HG03460 (cell line): ENCODE results near the gene SEZ6.

Experiments
- ATAC-seq: cut with Tn5 transposase; IDR thresholded peaks from one replicate; pipeline ENCODE4 v1.9.1; 2021; ENCODE audit not compliant: unreplicated experiment

Gene SEZ6

DNA sequence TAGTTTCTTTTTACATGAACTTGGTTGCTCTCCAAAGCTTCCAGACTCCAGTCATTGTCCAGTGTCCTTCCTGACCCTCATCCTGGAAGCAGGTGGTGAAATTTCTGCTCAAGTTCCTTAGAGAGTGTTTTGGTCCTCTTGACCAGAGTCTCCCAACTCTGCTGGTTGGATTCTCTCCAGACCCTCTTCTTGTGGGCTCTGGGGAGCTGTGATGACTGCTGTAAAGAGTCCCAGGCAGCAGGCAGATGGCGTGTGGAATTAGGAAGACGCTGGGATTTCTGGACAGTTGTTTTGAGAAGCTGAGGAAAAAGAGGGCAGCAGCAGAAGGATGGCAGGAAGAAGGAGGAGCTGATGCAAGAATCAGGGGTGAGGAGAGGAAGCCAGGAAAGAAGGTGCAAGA, 1.6 kb upstream of the SEZ6 start:
- ATAC-seq = no peak

DNA sequence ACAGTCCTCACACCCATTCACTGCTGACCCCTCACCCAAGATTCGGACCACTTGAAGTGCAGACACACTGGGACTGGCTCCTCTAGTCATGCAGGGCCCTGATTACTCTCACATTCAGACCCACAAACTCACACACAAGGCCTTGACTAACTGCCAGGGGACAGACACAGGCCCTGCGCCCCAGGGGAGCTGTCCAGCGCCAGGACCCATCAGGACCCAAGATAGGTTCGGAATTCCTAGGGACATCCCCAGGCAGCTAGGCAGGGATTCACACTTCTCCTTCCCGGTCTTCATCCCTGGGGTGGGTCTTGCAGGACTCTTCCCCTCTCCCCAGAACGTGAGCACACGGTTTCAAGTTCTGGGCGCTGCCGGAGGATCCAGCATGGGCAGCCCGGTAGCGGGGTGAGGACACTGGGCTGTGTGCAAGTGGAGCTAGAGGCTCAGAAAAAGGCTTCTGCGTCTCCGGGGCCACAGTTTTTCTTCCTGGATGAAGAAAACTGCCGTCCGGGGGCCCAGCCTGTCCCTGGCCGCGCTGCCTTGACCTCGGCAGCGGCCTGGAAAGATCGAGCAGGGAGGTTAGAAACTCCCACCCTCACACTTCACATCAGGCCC, 1.6 kb downstream of the SEZ6 start:
- no peak for ATAC-seq

DNA sequence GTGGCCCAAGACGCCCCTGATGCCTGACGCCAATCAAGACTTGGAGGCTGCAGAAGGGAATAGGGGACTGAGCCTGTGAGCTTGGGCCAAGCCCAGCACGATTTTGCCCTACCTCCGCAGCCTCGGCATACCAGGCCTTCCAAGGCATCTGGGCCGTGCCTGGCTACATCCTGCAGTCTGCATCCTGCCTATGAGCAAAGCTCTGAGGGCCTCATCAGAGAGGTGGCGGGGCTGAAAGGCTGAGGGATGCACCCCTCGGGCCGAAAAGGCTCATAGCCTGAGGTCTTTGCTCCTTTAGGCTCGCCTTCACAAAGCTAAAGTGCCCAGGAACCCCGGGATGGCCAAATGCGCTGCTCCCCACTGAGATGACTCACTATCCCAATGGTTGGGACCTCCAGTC, 2.5 kb downstream of the SEZ6 start:
- no peak for ATAC-seq

DNA sequence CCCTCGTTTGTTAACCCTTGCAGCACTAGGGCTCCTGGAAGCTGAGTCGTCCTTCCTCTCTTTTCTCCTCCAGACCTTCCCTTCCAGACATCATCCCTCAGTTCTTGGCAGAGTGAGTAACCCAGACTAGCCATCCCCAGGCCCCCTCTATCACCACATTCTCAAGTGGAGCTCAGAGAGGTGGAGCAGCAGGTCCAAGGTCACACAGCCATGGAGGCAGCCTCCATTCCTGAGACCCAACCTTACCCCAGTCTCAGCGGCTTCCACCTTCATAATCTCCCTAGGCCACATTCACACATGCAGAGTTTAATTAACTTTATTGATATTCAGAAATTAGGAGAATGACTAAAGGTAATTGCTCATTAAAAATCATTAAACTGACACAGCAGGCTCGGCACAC, 3.0 kb downstream of the SEZ6 start:
- no peak for ATAC-seq

DNA sequence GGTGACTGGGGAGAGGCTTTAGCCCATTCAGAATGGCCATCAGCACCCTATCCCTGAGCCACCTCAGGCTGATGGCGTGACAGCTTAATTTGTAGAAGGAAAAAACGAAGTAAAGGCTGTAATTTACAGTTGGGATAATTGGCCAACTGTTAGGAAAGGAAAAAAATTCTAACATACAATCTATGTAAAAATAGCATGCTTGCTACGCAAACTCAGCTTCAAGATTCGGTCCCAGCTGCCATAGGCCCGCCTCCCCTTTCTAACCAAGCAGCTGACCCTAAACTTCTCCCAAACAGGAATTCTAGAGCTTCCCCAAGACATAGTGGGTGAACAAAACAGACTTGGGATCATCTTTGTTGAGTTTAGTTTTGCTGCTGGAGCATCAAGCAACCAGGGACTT, 4.9 kb downstream of the SEZ6 start:
- ATAC-seq = no peak

DNA sequence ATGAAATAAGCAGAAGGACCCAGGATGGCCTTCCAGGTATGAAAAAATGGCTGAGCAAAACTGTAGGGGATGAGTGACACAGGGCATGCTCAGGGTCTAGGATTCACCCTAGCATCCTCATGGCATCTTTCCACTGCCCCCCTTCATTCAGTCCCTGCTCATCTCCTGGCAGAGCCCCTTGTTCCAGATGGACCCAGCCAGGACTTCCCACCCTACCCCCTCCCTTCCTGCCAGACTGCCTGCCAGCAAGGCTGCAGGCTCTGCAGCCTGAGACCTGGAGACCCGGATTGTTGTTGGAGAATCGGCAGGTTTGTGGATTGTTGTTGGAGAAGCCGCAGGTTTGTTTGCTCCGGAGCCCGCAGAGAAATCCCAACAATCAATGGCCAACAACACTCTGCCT, 6.6 kb downstream of the SEZ6 start:
- no peak for ATAC-seq

DNA sequence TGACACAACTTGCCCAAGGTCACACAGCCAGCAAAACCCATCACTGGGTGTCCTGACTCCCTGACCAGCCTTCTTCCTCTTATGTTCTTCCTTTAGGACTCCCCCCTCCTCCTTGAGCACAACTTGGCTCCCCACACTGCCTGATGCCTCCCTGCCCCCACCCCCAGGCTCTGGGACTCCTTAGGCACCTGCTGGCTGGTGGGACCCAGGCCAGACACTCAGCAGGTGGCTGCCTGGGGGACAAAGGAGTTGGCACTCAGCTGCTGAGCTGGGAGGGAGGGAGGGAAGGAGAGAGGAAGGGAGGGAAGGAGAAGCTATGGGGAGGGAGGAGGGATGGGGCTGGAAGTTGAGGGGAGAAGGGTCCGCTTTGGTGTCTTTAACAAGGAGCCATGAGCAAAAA, 8.0 kb downstream of the SEZ6 start:
- no peak for ATAC-seq

DNA sequence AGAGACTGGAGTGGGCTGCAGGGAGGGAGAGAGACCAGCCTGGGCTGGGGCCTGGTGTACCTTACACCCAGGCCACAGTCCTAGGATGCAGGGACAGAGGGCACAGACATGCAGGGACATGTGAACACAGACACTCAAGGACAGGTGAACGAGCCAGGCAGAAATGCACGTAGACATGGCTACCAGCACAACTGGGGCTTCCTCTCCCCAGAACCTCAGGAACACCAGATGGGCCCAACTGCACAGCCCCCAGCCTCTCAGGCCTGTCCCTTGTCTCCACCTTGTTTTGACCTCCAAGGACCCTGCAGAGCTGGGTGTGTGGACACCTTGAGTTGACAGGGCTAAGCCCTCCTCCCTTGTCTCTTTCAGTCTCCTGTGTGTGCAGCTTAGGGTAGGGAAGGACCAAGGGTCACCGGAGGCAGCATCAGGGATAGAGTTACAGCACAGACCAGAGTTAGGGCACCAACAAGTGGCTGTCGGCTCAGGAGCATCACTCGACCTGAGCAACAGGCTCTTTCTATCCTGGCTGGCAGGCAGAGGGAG, 9.2 kb downstream of the SEZ6 start:
- no peak for ATAC-seq

DNA sequence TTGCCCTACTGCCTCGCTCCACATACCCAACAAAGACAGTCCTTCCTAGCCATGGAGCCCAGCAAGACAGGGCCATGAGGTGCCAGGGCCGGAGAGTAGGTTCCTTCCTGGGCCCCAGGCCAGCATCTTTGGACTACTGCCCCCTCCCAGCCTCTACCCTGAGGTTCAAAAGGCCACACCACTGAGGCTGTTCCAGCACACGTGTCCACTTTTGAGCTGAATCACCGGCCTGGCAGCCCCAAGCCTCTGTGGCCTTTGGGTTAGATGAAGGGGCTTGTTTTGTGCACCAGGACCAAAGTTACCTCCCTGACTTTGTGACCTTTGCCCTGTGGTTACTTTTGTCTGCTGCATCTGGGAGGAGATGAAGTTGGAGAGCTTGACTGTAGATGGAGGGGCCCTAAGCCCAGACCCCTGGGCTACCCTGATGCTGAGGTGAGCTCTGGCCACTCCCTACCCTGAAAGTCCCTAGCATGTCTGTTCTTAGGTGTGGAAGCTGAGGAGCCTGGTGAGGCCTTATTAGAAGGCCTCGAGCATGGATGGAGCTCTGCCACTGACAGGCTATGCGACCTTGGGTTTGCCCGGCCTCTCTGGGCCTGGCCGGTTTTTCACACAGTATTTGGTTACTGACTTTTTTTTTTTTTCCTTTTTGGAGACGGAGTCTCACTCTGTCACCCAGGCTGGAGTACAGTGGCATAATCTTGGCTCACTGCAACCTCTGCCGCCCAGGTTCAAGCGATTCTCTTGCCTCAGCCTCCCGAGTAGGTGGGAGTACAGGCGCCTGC, 12.0 kb downstream of the SEZ6 start:
- ATAC-seq = no peak

DNA sequence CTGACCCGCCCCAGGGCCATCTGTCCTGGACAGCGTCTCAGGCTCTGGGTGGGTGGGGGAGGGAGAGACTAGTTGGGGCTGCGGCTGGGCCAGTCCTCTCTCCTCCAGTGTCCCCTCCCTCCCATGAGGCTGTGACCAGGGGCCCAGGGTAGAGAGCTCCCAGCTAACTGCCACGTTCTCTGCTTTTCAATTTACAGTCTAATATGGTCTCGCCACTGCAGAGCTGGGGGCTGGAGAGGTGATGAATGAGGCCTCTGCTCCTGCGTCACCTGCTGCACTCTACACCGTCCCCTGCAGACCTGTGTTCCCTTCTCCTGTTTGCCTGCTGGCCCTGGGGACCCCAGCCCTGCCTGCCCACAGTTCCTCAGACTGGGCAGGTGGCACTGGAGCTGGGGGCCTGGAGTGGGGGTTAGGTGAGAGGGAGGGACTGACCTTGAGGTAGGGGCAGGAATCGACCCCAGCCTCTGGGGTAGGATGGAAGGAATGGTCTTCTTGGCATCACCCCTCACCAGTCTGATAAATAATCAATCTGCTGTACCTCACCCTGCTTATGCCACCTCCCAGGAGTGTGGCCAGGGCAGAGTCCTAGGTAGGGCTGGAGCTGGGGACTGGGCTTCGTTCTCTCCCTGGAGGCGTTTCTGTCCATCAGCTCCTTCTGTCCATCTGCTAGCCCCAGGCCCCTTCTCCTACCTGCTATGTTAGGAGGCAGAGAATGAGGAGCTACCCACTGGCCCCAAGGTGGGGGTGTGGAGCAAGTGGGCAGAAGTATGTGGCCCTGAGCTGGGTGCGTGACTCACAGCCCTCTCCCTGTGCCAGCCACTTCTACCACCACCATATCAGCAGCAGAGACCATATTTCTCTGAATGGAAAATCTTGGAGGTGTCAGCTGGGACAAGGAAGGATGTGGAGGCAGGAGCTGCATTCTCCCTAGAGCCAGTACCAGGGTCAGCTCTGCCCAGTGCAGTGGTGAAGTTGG, 12.9 kb downstream of the SEZ6 start:
- no peak for ATAC-seq

DNA sequence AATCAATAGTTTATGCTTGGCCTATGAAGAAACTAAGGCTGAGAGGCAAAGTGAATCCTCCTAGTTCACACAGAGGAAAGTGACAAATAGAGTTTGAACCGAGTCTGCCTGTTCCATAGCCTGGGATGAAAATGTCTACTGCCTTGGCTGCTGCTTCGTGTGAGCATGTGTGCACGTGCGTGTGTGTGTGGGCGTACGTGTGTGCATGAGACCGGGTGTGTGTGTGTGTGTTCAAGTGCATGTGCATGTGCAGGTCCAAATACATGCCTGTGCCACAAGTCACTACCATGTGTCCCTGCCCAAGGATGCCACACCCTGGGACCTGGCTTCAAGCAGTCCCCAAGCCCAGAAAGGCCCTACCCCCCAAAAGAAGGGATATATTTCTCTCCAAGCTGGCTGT, 13.6 kb downstream of the SEZ6 start:
- no peak for ATAC-seq

DNA sequence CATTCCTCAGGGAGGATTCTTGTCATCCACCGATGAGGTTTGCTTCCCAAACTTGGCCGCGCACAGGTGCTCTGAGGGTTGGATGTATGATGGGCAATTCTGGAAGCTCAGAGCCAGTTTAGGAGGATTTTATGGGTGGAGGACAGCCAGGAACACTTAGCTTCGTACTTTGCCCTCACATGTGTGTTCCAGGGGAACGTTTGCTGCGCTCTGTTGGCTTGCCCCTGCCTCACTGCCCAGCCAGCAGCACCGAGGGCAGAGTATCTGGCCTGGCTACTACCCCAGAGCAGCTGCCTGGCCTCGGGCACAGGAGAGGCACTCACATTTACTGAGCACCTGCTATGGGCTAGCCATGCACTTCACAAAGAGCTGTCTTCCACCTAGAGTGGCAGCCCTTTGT, 14.1 kb downstream of the SEZ6 start:
- ATAC-seq = no peak

DNA sequence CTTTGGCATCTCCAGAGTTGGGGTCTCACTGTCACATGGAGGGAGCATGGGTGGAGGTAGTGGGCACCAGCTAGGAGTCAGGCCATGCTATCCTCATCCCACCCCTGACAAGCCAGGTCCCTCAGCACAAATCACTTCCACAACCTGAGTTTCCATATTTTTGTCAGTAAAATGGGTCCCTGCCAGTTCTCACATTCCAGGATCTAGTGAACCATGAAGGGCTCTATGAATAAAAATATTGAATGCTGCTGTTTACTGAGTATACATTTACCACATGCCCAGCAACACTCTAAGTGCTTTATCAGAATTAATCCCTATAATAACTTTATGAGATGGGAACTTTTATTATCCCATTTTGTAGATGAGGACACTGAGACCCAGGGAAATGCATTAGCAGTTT, 16.8 kb downstream of the SEZ6 start:
- ATAC-seq = no peak

DNA sequence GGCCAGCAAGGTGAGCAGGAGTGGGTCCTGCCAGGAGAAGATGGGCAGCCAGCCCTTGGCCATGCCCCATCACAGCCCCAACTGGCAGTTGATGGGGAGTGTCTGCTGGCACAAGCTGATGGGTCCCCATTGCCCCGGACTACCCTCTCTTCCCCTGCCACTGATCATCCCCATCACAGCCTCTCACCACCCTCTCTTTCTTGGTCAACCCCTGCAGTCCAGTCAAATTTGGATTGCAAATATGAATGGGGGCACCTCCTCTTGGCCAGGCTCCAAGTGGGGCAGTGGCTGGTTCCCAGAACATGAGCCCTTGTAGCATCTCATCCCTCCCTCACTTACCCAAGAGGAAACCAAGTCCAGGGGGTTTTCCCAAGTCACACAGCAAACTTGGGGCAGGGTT, 17.4 kb downstream of the SEZ6 start:
- ATAC-seq = no peak

DNA sequence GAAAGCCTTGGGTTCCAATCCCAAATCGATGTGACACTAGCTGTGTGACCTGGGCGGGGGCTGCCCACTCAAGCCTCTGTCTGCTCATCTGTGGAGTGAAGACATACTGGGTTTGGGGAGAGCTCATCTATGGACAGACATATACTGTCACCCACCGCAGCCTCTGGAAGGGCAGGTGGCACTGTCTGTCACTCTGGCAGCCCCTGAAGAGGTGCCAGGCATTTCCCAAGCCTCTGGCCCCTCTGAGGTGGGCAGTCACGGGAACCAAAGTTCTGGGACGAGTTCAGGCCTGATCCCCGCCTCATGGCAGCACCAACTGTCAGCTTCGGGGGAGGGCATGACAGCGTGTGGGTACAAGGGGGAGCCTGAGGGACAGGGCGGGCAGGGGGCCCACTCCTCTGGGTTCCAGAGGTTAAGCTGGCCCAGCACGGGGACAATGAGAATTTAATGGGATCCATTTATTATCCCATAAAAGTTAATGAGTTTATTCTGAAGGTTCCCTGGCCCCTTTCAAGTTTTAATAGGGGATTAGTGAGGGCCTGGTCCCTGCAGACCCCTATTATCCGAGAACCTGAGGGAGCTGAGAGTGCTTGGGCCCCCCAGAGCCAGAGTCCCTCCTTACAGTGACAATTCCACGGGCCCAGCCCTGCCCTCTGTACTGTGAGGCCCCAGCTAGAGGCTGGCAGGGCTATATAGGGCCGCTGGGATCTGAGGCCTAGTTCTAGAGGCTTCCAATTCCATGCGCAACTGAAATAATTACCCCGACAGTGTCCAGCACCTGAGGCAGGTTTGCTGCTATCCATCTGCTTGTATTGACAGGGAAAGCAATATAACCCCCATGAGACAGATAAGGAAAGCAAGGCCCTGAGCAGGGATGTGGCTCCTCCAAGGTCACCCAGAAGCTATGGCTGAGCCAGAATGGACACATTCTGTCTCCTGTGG, 18.8 kb downstream of the SEZ6 start:
- no peak for ATAC-seq

DNA sequence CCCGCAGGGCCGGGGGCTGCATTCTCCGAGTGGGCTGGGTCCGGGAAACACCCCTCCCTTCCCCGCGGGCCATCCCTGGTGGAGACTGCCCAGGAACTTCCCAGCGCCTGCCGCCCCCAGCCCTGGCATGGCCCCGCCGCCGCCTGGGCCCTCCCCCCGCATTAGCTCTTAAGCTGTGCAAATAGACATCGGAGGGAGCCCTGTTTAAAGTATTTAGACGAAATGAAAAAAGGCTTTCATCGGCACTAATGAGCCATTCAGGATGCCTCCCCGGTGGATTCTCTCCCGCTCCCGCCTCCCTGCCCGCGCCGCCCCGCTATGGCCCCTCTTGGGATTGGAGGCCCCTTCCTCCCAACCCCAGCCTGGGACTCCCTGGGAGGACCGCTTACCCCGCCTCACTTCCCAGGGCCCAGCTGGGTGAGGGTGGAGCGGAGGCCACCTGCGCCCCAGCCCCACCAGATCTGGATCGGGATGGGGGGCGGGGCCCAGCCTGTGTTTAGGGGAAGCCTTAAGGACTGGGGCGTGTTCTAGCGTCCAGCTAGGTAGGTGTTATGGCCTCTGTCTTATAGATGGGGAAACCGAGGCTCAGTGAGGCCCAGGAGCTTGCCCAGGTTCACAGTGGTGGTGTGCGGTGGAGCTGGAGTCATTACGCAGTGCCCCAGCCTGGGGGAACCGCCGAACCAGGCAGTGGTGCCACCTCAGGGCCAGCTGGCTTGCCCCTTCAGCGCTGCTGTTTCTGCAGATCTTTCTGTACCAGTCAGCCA, 19.7 kb downstream of the SEZ6 start:
- ATAC-seq = no peak

DNA sequence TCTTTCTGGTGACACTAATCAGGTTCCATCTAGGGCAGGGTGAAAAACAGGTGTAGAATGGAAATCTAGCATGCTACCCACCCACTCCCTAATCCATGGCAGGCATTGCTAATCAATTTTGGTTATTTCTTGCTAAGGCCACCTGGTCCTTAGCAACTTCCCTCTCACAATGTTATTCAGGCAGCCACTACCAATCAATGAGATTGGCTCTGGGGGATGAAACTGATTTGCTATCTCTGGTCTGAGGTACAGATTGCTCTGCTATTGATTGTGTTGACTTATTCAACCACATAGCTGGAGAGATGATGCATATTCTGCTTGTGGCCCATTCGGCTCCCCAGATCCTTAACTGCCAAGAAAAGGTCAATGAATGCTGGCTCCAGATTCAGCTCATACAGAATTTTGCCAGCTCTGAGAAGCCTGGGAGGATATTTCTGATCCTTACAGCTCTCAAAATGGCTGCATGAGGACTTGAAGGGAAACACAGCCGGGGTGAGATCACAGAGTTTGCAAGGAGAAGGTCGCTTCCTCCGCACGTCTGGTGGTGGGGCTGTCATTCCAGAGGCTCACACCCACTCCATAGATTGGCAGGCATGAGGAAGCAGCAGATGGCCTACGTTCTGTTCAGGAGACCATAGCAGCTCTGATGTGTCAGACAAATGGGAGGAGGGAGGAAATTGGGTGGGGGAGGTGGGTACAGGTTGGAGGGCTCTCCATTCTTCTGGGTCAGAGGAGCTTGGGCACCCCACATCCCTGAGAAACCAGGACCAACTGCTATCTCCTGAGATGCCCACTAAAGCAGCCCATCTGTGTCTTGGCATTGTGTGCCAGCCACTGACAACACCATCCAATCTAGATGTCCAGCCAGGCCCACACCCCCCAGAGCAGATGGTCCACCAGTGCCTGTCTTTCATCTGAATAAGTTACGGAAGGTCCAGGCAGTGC, 22.3 kb downstream of the SEZ6 start:
- no peak for ATAC-seq

DNA sequence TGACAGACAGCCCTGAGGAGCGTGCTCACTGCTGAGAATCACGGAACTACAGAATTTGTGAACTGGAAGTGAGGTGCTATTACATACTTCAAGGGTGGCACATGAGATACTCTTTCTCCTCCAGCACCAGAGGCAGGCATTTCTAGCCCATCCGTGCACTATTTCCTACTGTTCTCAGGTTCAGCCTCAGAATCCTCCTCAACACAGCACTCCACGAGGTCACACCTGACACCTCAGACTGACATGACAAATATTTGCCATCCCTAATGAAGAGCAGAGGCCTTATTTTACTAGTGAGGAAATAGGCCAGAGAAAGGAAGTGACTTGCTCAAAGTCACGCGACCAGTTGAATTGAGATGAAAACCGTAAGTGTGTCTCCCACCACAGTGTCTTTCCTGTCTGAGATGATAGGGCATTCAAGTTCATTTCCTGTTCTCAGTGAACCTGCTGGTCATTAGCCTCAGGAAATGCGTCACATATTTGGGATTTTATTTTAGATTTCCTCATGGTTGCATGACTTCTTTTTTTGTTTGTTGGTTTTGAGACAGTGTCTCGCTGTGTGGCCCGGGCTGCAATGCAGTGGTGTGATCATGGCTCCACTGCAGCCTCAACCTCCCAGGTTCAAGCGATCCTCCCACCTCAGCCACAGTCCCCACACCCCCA, 23.6 kb downstream of the SEZ6 start:
- ATAC-seq = no peak
